GM12801 (cell line): ENCODE results near the gene DHRS2.

Experiments
- TF ChIP-seq, protein P1 (sequence below): IDR thresholded peaks from one replicate; pipeline ENCODE4 v1.5.1; 2011; ENCODE audit warnings: control low read depth; ENCODE audit not compliant: insufficient read length; ENCODE audit errors: extremely low read depth

DHRS2 gene

GRCh38 chr14:23609001-23609400 is 27.2 kb upstream of the DHRS2 start:
- TF ChIP-seq, protein P1, sequence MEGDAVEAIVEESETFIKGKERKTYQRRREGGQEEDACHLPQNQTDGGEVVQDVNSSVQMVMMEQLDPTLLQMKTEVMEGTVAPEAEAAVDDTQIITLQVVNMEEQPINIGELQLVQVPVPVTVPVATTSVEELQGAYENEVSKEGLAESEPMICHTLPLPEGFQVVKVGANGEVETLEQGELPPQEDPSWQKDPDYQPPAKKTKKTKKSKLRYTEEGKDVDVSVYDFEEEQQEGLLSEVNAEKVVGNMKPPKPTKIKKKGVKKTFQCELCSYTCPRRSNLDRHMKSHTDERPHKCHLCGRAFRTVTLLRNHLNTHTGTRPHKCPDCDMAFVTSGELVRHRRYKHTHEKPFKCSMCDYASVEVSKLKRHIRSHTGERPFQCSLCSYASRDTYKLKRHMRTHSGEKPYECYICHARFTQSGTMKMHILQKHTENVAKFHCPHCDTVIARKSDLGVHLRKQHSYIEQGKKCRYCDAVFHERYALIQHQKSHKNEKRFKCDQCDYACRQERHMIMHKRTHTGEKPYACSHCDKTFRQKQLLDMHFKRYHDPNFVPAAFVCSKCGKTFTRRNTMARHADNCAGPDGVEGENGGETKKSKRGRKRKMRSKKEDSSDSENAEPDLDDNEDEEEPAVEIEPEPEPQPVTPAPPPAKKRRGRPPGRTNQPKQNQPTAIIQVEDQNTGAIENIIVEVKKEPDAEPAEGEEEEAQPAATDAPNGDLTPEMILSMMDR, result no peak

DNA sequence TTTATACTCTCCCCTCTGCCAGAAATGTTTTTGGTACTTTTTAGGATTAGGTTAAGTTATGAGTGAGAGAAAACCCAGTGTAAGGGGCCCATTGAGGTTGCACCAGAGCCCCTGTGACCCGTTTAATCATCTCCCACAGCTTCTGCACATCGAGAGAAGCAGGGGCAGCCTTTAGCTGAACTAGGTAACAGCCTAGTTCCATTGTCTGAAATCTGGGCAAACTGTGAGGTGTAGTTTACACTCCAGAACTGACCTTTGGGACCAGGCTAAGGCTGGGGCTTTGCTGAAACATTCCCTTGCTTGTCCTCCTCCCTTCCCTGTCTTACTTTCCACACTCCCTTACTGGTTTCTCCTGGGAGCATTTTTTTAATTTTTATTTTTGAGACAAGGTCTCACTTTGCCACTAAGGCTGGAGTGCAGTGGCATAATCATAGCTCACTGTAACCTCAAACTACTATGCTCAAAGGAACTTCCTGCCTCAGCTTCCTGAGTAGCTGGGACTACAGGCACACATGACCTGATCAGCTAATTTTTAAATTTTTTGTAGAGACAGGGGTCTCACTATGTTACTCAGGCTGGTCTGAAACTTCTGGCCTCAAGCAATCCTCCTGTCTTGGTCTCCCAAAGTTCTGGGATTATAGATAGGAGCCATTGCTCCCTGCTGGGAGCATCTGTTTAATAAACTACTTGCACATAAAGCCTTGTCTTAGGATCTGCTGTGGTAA is 25.9 kb upstream of the DHRS2 start:
- TF ChIP-seq, protein P1, result no peak

GRCh38 chr14:23610815-23611289 is 25.3 kb upstream of the DHRS2 start:
- TF ChIP-seq, protein P1, result no peak

DNA sequence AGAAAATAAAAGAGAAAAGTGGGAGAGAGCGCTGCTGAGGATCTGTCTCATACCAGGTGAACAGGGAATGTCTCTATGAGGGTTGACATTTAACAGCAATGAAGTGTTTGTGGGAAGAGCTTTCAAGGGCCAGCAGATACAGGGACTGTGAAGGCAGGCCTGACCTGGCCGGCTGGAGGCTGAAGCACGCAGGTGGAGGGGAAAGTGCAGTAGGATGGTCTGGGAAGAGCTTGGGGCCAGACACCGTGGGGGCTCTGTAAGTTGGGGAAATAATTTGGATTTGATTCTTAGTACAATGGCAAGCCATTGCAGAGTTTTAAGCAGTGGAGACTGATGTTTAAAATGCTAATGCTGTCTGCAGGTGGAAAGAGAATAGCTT is 23.8 kb upstream of the DHRS2 start:
- TF ChIP-seq, protein P1, result no peak

DNA sequence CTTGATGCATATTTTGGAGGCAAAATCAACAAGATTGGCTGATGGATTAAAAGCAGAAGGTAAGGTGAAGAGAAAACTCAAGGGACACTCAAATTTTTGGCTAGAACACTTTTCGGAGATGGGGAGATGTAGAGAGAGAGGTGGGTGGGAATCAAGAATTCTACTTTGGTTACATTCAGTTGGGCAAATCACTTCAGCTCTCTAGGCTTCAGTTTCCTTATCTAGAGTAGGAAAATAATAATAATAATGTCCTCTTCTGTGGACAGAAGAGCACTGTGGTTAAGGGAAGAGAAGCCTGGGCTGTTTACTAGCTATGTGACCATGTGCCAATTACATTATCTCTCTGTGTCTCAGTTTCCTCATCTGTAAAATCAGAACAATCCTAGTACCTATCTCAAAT is 23.4 kb upstream of the DHRS2 start:
- TF ChIP-seq, protein P1, result no peak

- TF ChIP-seq, protein P1, result no peak
Measured at GRCh38 chr14:23613242-23614070, 22.7 kb upstream of the DHRS2 start.

GRCh38 chr14:23614395-23614828 is 21.8 kb upstream of the DHRS2 start:
- TF ChIP-seq, protein P1, result no peak
